PFSK-1 (cell line): ENCODE results near the gene ZBTB6. TPM values are rescaled to one million over a fixed set of nuclear protein-coding genes. Genes with fewer than 3 reads are reported as not detected.

ENCODE experiments used
- FOXP2 ChIP-seq: optimal IDR thresholded peaks from 2 replicates; pipeline ENCODE3; 2011; ENCODE audit warnings: borderline replicate concordance, control low read depth, inconsistent platforms; ENCODE audit not compliant: insufficient read depth; ENCODE audit errors: extremely low read length, extremely low read depth
- POLR2AphosphoS5 ChIP-seq: IDR thresholded peaks from 2 replicates; pipeline ENCODE4 v1.6.1; 2012; ENCODE audit warnings: low read depth, mild to moderate bottlenecking, control low read depth, low read length, moderate library complexity
- REST ChIP-seq, 2 experiments: IDR thresholded peaks; 2 replicates each; pipeline versions ENCODE4 v1.6.1 to v1.8.0; 2011 to 2012; ENCODE audit warnings: low read depth in 2 of 2, low read length in 2 of 2, control low read depth in 1 of 2, inconsistent platforms in 1 of 2, mild to moderate bottlenecking in 1 of 2, moderate library complexity in 1 of 2; ENCODE audit not compliant: insufficient read depth in 1 of 2
- SIN3A ChIP-seq: IDR thresholded peaks from 2 replicates; pipeline ENCODE4 v1.6.1; 2012; ENCODE audit warnings: mild to moderate bottlenecking, low read length, moderate library complexity, borderline replicate concordance; ENCODE audit not compliant: insufficient read depth
- TAF1 ChIP-seq: IDR thresholded peaks from 2 replicates; pipeline ENCODE4 v1.6.1; 2012; ENCODE audit warnings: low read length, control low read depth, borderline replicate concordance; ENCODE audit not compliant: insufficient read depth
- polyA plus RNA-seq: library from polyadenylated mRNA; unstranded; fragments of >200 nt; gene quantifications from one replicate; pipeline ENCODE4 v1.2.1, GENCODE V29; 2012; ENCODE audit warnings: low read depth, missing spikeins; ENCODE audit not compliant: insufficient read length

Gene ZBTB6
- 1.5 TPM for polyA plus RNA-seq

GRCh38 chr9:122912964-122913673, at the start of gene ZBTB6:
ZBTB6 (minus strand) TSS chr9:122913323; CDS start chr9:122912072, 1,251 bp downstream.
- 0 out of 4 replicates have a peak, but pooled peaks of 1 of the 2 experiments have one; percentile 31 for TF ChIP-seq REST (IDR thresholded peaks at IDR 0.05; ENCODE audit: insufficient read depth in 1 of 2, low read depth in 2 of 2, low read length in 2 of 2)
- peak; percentile 65; the same call in 1 of the 2 replicates for TF ChIP-seq TAF1
- peak; percentile 65 for TF ChIP-seq POLR2AphosphoS5
- no peak for TF ChIP-seq FOXP2
- TF ChIP-seq SIN3A: peak; percentile 67; the same call in 1 of the 2 replicates

GRCh38 chr9:122961139-122961538, 48.0 kb upstream of the ZBTB6 start:
- no peak for TF ChIP-seq POLR2AphosphoS5
- no peak for TF ChIP-seq REST (IDR thresholded peaks at IDR 0.05; ENCODE audit: insufficient read depth in 1 of 2, low read depth in 2 of 2, low read length in 2 of 2)
- no peak for TF ChIP-seq SIN3A
- TF ChIP-seq FOXP2: no peak

GRCh38 chr9:122955961-122956360, 42.8 kb upstream of the ZBTB6 start:
- TF ChIP-seq TAF1: no peak
- TF ChIP-seq FOXP2: no peak
- no peak for TF ChIP-seq REST (IDR thresholded peaks at IDR 0.05; ENCODE audit: insufficient read depth in 1 of 2, low read depth in 2 of 2, low read length in 2 of 2)

GRCh38 chr9:122954253-122954691, 41.1 kb upstream of the ZBTB6 start:
- TF ChIP-seq SIN3A: no peak
- TF ChIP-seq FOXP2: no peak
- no peak for TF ChIP-seq TAF1
- no peak for TF ChIP-seq POLR2AphosphoS5
- TF ChIP-seq REST (IDR thresholded peaks at IDR 0.05; ENCODE audit: insufficient read depth in 1 of 2, low read depth in 2 of 2, low read length in 2 of 2): no peak

GRCh38 chr9:122951056-122951455, 37.9 kb upstream of the ZBTB6 start:
- TF ChIP-seq TAF1 (no peak), FOXP2 (no peak), SIN3A (no peak), REST (IDR thresholded peaks at IDR 0.05; ENCODE audit: insufficient read depth in 1 of 2, low read depth in 2 of 2, low read length in 2 of 2) (no peak), POLR2AphosphoS5 (no peak)
